HFF-Myc (cell line): ENCODE measurements around the gene IL4I1.
A peak's percentile ranks its signal among the peaks of the same experiment; 100 is the strongest.

Source experiments
- DNase-seq: peaks from one replicate; pipeline ENCODE4 v3.0.0-alpha.2; 2011; ENCODE audit warnings: low read depth; ENCODE audit errors: extremely low read depth
- H3K4me3 ChIP-seq: replicated peaks from 2 replicates; pipeline ENCODE4 v1.5.1; 2011; ENCODE audit warnings: low read depth, mild to moderate bottlenecking, control low read depth, low read length
- CTCF ChIP-seq: IDR thresholded peaks from 2 replicates; pipeline ENCODE4 v1.5.1; 2012; ENCODE audit warnings: mild to moderate bottlenecking, low read depth, low read length, control low read depth; ENCODE audit errors: missing control alignments

Gene IL4I1

DNA sequence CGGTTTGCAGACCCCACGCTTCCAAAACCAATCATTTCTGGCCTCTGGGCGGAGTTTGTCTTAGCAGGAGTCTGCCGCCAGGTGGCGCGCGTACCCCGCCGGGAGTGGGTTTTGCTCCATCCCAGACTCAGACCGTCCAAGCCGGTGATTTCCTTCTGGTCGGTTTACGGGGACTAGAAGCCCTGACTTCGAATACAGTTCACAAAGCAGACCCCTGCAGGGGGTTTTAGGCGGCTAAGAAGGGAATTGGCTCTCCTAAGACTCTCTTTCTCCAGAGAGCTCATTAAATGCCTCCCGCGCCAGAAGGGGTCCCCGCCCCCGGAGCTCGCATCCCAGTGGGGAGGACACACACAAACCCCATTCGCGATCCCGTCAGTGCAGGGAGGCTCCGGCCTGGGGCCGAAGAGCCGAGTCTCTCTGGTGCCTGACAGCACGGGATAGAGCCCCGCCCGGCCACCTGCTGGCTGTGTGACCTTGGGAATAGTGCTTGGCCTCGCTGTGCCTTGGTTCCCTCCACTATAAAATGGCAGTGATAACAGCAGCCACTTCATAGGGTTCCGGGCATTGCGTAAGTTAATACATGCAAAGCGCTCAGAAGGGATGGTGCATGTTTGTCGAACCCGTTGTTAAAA, 41.2 kb upstream of the IL4I1 start:
- peak; percentile 97 for TF ChIP-seq CTCF
- peak; percentile 19 for DNase-seq
- 0 out of 2 replicates have a peak overlapping the region, but pooled peaks have one; percentile 19 for H3K4me3 ChIP-seq

DNA sequence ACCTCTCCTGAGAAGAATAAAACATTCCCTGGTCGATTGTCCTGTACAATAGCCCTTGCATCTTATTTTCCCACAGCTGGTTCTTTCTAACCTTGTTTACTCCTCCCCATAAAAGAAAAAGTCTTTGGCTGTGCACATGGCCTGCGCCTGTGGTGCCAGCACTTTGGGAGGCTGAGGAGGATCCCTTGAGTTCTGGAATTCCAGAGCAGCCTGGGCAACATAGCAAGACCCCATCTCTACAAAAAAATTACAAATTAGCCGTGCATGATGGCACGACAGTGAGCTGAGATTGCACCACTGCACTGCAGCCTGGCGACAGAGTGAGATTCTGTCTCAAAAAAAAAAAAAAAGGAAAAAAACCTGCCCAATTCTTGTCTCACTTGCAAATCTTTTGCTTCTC, 39.9 kb upstream of the IL4I1 start:
- DNase-seq = no peak
- TF ChIP-seq CTCF = no peak
- H3K4me3 ChIP-seq = no peak overlapping the region

DNA sequence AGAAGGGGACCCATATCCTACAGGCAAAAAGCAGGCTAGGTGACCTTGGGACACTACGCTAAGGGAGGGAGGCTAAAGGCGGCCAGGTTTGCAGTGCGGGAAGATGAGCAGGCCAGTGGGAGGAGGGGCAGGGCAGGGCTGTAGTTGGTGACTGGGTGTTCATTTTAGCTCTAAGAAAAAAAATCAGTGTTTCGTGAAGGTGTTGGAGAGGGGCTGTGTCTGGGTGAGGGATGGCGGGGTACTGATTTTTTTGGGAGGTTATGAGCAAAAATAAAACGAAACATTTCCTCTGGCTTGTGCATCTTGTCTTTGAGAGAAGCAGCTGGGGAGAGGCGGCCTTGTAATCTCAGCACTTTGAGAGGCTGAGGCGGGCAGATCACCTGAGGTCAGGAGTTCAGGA, 37.0 kb upstream of the IL4I1 start:
- no peak overlapping the region for H3K4me3 ChIP-seq
- TF ChIP-seq CTCF = no peak
- DNase-seq = no peak

DNA sequence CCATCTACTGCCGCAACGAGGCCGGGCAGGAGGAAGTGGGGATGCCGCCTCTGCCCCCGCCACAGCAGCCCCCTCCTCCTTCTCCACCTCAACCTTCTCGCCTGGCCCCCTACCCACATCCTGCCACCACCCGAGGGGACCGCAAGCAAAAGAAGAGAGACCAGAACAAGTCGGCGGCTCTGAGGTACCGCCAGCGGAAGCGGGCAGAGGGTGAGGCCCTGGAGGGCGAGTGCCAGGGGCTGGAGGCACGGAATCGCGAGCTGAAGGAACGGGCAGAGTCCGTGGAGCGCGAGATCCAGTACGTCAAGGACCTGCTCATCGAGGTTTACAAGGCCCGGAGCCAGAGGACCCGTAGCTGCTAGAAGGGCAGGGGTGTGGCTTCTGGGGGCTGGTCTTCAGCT, 36.0 kb upstream of the IL4I1 start:
- DNase-seq = no peak
- H3K4me3 ChIP-seq = no peak overlapping the region
- TF ChIP-seq CTCF = no peak

DNA sequence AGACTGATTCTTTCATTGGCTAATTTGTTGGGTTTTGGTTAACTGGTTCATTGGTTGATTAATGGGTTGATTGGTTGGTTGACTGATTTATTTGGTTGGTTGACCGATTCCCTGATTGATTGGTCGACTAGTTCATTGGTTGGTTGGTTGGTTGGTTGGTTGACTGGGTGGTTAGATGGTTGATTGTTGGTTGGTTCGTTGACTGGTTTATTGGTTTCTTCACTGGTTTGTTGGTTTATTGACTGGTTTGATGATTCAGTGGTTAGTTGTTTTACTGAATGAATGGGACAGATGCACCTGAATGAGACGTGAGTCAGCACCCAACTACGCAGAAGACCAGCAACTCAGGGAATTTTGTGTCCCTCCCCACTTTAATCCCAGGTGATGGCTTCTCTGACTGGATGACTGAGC, 35.4 kb upstream of the IL4I1 start:
- no peak overlapping the region for H3K4me3 ChIP-seq
- DNase-seq = no peak
- TF ChIP-seq CTCF = no peak

DNA sequence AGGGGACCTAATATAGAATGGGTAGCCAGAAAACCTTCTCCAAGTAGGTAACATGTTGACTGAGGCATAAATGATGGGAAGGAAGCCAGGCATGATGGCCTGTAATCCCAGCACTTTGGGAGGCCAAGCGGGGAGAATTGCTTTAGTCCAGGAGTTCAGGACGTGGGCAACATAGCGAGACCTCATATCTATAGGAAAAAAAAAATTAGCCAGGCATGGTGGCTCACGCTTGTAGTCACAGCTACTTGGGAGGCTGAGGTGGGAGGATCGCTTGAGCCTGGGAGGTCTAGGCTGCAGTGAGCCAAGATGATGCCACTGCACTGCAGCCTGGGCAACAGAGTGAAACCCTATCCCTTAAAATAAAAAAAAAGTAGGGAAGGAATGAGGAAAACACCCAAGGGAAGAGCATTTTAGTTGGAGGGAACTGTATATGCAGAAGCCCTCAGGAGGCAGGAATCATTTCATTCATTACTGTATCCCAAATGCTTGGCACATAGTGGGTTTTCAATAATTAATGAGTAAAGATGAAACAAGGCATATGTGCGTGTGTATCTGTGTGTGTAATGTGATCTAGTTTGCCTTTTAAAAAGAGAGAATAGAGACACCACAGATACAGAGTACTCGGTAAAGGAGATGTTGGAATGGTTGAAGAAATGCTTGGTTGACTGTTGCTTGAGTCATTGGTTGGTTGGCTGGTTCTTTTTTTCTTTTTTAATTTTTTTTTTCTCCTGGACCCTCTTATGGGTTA, 34.8 kb upstream of the IL4I1 start:
- no peak for DNase-seq
- no peak for TF ChIP-seq CTCF
- H3K4me3 ChIP-seq = no peak overlapping the region
